GM12878 (cell line): ENCODE measurements around the gene ZFYVE21. TPM values are rescaled to one million over a fixed set of nuclear protein-coding genes. Genes with fewer than 3 reads are reported as not detected.

Source experiments
- ATAC-seq: fragments of 200-7000 bp; cut with Tn5 transposase; 3 replicates; pipeline ENCODE4 v1.9.1; 2020; ENCODE audit warnings: mild to moderate bottlenecking, moderate library complexity
- BruUV-seq: library from RNA; stranded (reverse); fragments of 400-500 nt; replicated peaks from 2 replicates; lab custom pipeline; 2021; lab: Mats Ljungman, UMichigan
- CTCF ChIA-PET: fragments of 300-600 bp; sonication (Branson Sonifier 250); formaldehyde crosslinking; extraction: SDS; loops from one replicate; lab custom pipeline; 2021; ENCODE audit warnings: inconsistent platforms; lab: Yijun Ruan, JAX
- POLR2A ChIA-PET: fragments of 350-600 bp; formaldehyde crosslinking; extraction: SDS; loops from one replicate; lab custom pipeline; 2021; ENCODE audit warnings: inconsistent platforms; lab: Charles Lee
- RAD21 ChIA-PET: fragments of 300-600 bp; sonication (Branson Sonifier 250); formaldehyde crosslinking; loops from one replicate; lab custom pipeline; 2023; ENCODE audit warnings: antibody characterized with exemption; ENCODE audit not compliant: unreplicated experiment; lab: Charles Lee
- SMC1A ChIA-PET: fragments of 300-600 bp; sonication (Branson Sonifier 250); formaldehyde crosslinking; loops from one replicate; lab custom pipeline; 2023; ENCODE audit not compliant: unreplicated experiment, uncharacterized antibody; lab: Charles Lee
- DNase-seq: peaks from one replicate; pipeline ENCODE4 v3.0.0-alpha.2; 2011; ENCODE audit warnings: low read depth, low spot score
- FAIRE-seq: peaks from 3 replicates; lab custom pipeline; 2011; peaks lifted over from hg19 to GRCh38; lab: Jason Lieb, UNC
- H2AFZ ChIP-seq: 2 replicates; pipeline ENCODE4 v1.6.0; 2011; ENCODE audit warnings: low read depth, low read length, control low read depth; ENCODE audit not compliant: control insufficient read depth
- H3K27ac ChIP-seq: 2 replicates; pipeline ENCODE4 v1.5.1; 2011; ENCODE audit warnings: control low read depth; ENCODE audit not compliant: control insufficient read depth, insufficient read depth
- H3K27me3 ChIP-seq, 2 experiments: replicated peaks in 1 of 2; 2 replicates each; pipeline versions ENCODE4 v1.6.0 to v1.6.1; 2011; ENCODE audit warnings: low read length in 1 of 2; ENCODE audit not compliant: control insufficient read depth in 2 of 2, insufficient read depth in 2 of 2
- H3K36me3 ChIP-seq, 2 experiments: 2 replicates each; pipeline ENCODE4 v1.5.1; 2011; ENCODE audit warnings: low read length in 1 of 2; ENCODE audit not compliant: control insufficient read depth in 2 of 2, insufficient read depth in 2 of 2
- H3K4me1 ChIP-seq: 2 replicates; pipeline ENCODE4 v1.6.1; 2011; ENCODE audit warnings: mild to moderate bottlenecking, low read length, moderate library complexity, mixed read lengths; ENCODE audit not compliant: control insufficient read depth, insufficient read depth
- H3K4me2 ChIP-seq: 2 replicates; pipeline ENCODE4 v1.6.0; 2011; ENCODE audit warnings: control low read depth; ENCODE audit not compliant: control insufficient read depth, insufficient read depth
- H3K4me3 ChIP-seq: fragments of 200-600 bp; sonication (generic); 2 replicates; pipeline ENCODE4 v1.5.1; 2016
- H3K79me2 ChIP-seq: 2 replicates; pipeline ENCODE4 v1.6.0; 2011; ENCODE audit warnings: low read length; ENCODE audit not compliant: control insufficient read depth, insufficient read depth
- H3K9ac ChIP-seq: 2 replicates; pipeline ENCODE4 v1.8.0; 2011; ENCODE audit warnings: low read length, control low read depth, mixed read lengths; ENCODE audit not compliant: control insufficient read depth, insufficient read depth
- H3K9me3 ChIP-seq: replicated peaks from 3 replicates; pipeline ENCODE4 v1.5.1; 2011; ENCODE audit warnings: mild to moderate bottlenecking, low read length; ENCODE audit not compliant: control insufficient read depth, insufficient read depth
- H4K20me1 ChIP-seq: 2 replicates; pipeline ENCODE4 v1.6.0; 2011; ENCODE audit not compliant: control insufficient read depth, insufficient read depth
- BACH1 ChIP-seq: fragments of 450-650 bp; IDR thresholded peaks from 2 replicates; pipeline ENCODE4 v1.6.1; 2017; ENCODE audit warnings: mild to moderate bottlenecking, borderline replicate concordance
- DPF2 ChIP-seq: fragments of 450-650 bp; IDR thresholded peaks from 2 replicates; pipeline ENCODE4 v1.6.1; 2017; ENCODE audit warnings: mild to moderate bottlenecking
- EZH2 ChIP-seq: IDR thresholded peaks from 2 replicates; pipeline ENCODE4 v1.6.1; 2012; ENCODE audit warnings: low read depth, mild to moderate bottlenecking, control low read depth, inconsistent platforms, low read length, borderline replicate concordance; ENCODE audit not compliant: control insufficient read depth
- IRF4 ChIP-seq: IDR thresholded peaks from 2 replicates; pipeline ENCODE4 v1.6.1; 2011; ENCODE audit warnings: low read depth, low read length
- KAT2A ChIP-seq: conservative IDR thresholded peaks from 2 replicates; pipeline ENCODE4 v1.6.1; 2011; ENCODE audit warnings: low read depth, low read length; ENCODE audit not compliant: control insufficient read depth
- PAX5 ChIP-seq: IDR thresholded peaks from 2 replicates; pipeline ENCODE4 v1.6.1; 2011; ENCODE audit warnings: low read depth, low read length, borderline replicate concordance
- PML ChIP-seq: IDR thresholded peaks from 2 replicates; pipeline ENCODE4 v1.6.1; 2012; ENCODE audit warnings: low read length, inconsistent platforms
- SIN3A ChIP-seq: IDR thresholded peaks from 2 replicates; pipeline ENCODE4 v1.6.1; 2012; ENCODE audit warnings: low read depth, low read length, improper control_type of control experiment
- TCF3 ChIP-seq: IDR thresholded peaks from 2 replicates; pipeline ENCODE4 v1.6.1; 2012; ENCODE audit warnings: low read depth, mild to moderate bottlenecking, low read length, borderline replicate concordance; ENCODE audit not compliant: insufficient read depth
- TCF7 ChIP-seq: IDR thresholded peaks from 2 replicates; pipeline ENCODE4 v1.6.1; 2014; ENCODE audit warnings: antibody characterized with exemption, borderline replicate concordance
- ZBTB4 ChIP-seq: fragments of 450-650 bp; formaldehyde crosslinking; IDR thresholded peaks from 2 replicates; pipeline ENCODE4 v1.4.0; 2022; ENCODE audit warnings: mild to moderate bottlenecking, moderate library complexity
- ZNF217 ChIP-seq: fragments of 450-650 bp; IDR thresholded peaks from 2 replicates; pipeline ENCODE4 v1.6.1; 2017; ENCODE audit warnings: antibody characterized with exemption, mild to moderate bottlenecking
- ZNF384 ChIP-seq: IDR thresholded peaks from 2 replicates; pipeline ENCODE4 v1.6.1; 2012; ENCODE audit warnings: low read depth, mild to moderate bottlenecking, low read length, improper control_type of control experiment, borderline replicate concordance
- WGBS: methylation state at CpG from one replicate; pipeline ENCODE4 v1.1.6; 2016; ENCODE audit warnings: low lambda C conversion rate; ENCODE audit not compliant: insufficient replicate concordance, insufficient coverage; ENCODE audit errors: missing lambda C conversion rate; 5-methylcytosine and 5-hydroxymethylcytosine counted together
- in situ Hi-C: fragments of 300-500 bp; cut with MboI; formaldehyde crosslinking; loops from 9 replicates; pipeline ENCODE4 v1.14.3; 2018; ENCODE audit warnings: mixed read lengths
- intact Hi-C: fragments of 100-400 bp; cut with micrococcal nuclease; formaldehyde crosslinking; loops from one replicate; pipeline ENCODE4 v1.14.2; 2022; ENCODE audit not compliant: unreplicated experiment
- polyA plus RNA-seq, 11 experiments: library from polyadenylated mRNA; depleted of rRNA in 4 of 11; unstranded in 6 of 11; stranded (reverse) in 5 of 11; fragments of >200 nt; fragmentation: Nextera tagmentation in 4 of 11; fragmentation: Illumina TruSeq in 1 of 11; extraction: Ambion mirVana in 4 of 11; extraction: Trizol in 1 of 11; gene quantifications; 1 replicate in 1 of 11; 2 replicates in 10 of 11; pipeline versions ENCODE4 v1.2.1 to v1.2.3, GENCODE V29; 2011 to 2016; ENCODE audit warnings: inconsistent platforms in 2 of 11, missing spikeins in 2 of 11, low read depth in 1 of 11
- total RNA-seq, 4 experiments: library from RNA; depleted of rRNA in 3 of 4; stranded (reverse); fragments of >200 nt in 3 of 4; fragmentation: Illumina TruSeq in 1 of 4; extraction: Trizol in 1 of 4; gene quantifications; 2 replicates each; pipeline versions ENCODE4 v1.2.1 to v1.2.3, GENCODE V29; 2013 to 2021
- TF ChIP-seq, protein P1 (sequence below): fragments of 150-350 bp; IDR thresholded peaks from 2 replicates; pipeline ENCODE4 v1.6.1; 2014; ENCODE audit warnings: mild to moderate bottlenecking, low read depth, low read length
- TF ChIP-seq, protein P2 (sequence below): fragments of 450-650 bp; IDR thresholded peaks from 2 replicates; pipeline ENCODE4 v1.6.1; 2016; ENCODE audit warnings: mild to moderate bottlenecking, moderate library complexity, borderline replicate concordance

Gene ZFYVE21
- total and polyA plus RNA-seq, 10 of the 15 experiments (the other 5 are each of a cell fraction or from before 2014, with no cell fraction given), result 0.79 to 21.7 (median 13.8) TPM

- H3K27ac ChIP-seq, result no peak overlapping the region
- POLR2A ChIA-PET, result no interaction called here
- ATAC-seq, result no peak
- TF ChIP-seq PML, result no peak; the same call in 1 of the 2 replicates
- TF ChIP-seq ZNF384, result no peak
- no peak for TF ChIP-seq DPF2
- TF ChIP-seq EZH2, result no peak
- TF ChIP-seq TCF3, result no peak
- TF ChIP-seq, protein P1, sequence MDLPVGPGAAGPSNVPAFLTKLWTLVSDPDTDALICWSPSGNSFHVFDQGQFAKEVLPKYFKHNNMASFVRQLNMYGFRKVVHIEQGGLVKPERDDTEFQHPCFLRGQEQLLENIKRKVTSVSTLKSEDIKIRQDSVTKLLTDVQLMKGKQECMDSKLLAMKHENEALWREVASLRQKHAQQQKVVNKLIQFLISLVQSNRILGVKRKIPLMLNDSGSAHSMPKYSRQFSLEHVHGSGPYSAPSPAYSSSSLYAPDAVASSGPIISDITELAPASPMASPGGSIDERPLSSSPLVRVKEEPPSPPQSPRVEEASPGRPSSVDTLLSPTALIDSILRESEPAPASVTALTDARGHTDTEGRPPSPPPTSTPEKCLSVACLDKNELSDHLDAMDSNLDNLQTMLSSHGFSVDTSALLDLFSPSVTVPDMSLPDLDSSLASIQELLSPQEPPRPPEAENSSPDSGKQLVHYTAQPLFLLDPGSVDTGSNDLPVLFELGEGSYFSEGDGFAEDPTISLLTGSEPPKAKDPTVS, result no peak
- no peak for TF ChIP-seq SIN3A
- no peak for TF ChIP-seq PAX5
- no peak for TF ChIP-seq KAT2A
- no peak for TF ChIP-seq ZNF217
- TF ChIP-seq, protein P2, sequence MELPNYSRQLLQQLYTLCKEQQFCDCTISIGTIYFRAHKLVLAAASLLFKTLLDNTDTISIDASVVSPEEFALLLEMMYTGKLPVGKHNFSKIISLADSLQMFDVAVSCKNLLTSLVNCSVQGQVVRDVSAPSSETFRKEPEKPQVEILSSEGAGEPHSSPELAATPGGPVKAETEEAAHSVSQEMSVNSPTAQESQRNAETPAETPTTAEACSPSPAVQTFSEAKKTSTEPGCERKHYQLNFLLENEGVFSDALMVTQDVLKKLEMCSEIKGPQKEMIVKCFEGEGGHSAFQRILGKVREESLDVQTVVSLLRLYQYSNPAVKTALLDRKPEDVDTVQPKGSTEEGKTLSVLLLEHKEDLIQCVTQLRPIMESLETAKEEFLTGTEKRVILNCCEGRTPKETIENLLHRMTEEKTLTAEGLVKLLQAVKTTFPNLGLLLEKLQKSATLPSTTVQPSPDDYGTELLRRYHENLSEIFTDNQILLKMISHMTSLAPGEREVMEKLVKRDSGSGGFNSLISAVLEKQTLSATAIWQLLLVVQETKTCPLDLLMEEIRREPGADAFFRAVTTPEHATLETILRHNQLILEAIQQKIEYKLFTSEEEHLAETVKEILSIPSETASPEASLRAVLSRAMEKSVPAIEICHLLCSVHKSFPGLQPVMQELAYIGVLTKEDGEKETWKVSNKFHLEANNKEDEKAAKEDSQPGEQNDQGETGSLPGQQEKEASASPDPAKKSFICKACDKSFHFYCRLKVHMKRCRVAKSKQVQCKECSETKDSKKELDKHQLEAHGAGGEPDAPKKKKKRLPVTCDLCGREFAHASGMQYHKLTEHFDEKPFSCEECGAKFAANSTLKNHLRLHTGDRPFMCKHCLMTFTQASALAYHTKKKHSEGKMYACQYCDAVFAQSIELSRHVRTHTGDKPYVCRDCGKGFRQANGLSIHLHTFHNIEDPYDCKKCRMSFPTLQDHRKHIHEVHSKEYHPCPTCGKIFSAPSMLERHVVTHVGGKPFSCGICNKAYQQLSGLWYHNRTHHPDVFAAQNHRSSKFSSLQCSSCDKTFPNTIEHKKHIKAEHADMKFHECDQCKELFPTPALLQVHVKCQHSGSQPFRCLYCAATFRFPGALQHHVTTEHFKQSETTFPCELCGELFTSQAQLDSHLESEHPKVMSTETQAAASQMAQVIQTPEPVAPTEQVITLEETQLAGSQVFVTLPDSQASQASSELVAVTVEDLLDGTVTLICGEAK, result no peak
- no peak for TF ChIP-seq IRF4
- TF ChIP-seq BACH1, result no peak
- no peak for TF ChIP-seq ZBTB4
- TF ChIP-seq TCF7, result no peak
Observed at GRCh38 chr14:103697206-103697602, 18.4 kb upstream of the ZFYVE21 start.

More at GRCh38 chr14:103697206-103697602, 18.4 kb upstream of the ZFYVE21 start:
- H3K9me3 ChIP-seq, result no peaks in the 10 kb centered on the region
- H3K27me3 ChIP-seq, result no peaks in the 10 kb centered on the region
- RAD21 ChIA-PET, result no interaction called here
- in situ Hi-C loops, result no loop called here
- intact Hi-C loops, result no loop called here
- DNase-seq (no peak), FAIRE-seq (no peak)
- H2AFZ ChIP-seq, result no peak overlapping the region
- H4K20me1 ChIP-seq, result no peaks in the 10 kb centered on the region
- H3K4me1 ChIP-seq, result peaks cover 2% of the 10 kb centered on the region
- no TSS peak for BruUV-seq
- H3K4me2 ChIP-seq, result no peak overlapping the region
- no peaks in the 10 kb centered on the region for H3K79me2 ChIP-seq
- SMC1A ChIA-PET, result no interaction called here
- no peak overlapping the region for H3K4me3 ChIP-seq
- H3K36me3 ChIP-seq, result peaks cover 10 to 32% of the 10 kb centered on the region in 2 experiments; a peak in 3 of 4 replicates
- CTCF ChIA-PET, result no interaction called here
- 44% methylated on average over 3 of the region's 3 CpGs for WGBS
- no peak overlapping the region for H3K9ac ChIP-seq
